ENCODE results near the gene EYS. TPM values are rescaled to one million over a fixed set of nuclear protein-coding genes. Genes with fewer than 3 reads are reported as not detected.

The EYS gene
- total RNA-seq, 1 donor from 2014 or later: 0.06 TPM

- no peak for TF ChIP-seq CTCF (conservative IDR thresholded peaks at IDR 0.05; ENCODE audit: low read depth, low read length)
- no peak overlapping the region for H3K4me3 ChIP-seq (ENCODE audit: low read depth, low read length)
- no peak for DNase-seq (ENCODE audit: low read depth)
Measured at GRCh38 chr6:64445038-64445437, 1262.0 kb downstream of the EYS start.

GRCh38 chr6:64439274-64439673 lies 1267.8 kb downstream of the EYS start:
- no peak for DNase-seq (ENCODE audit: low read depth)
- TF ChIP-seq CTCF (conservative IDR thresholded peaks at IDR 0.05; ENCODE audit: low read depth, low read length): no peak
- no peak overlapping the region for H3K4me3 ChIP-seq (ENCODE audit: low read depth, low read length)

GRCh38 chr6:64437996-64438395 lies 1269.0 kb downstream of the EYS start:
- no peak for TF ChIP-seq CTCF (conservative IDR thresholded peaks at IDR 0.05; ENCODE audit: low read depth, low read length)
- no peak overlapping the region for H3K4me3 ChIP-seq (ENCODE audit: low read depth, low read length)
- DNase-seq (ENCODE audit: low read depth): no peak

GRCh38 chr6:64429926-64430325 lies 1277.1 kb downstream of the EYS start:
- TF ChIP-seq CTCF (conservative IDR thresholded peaks at IDR 0.05; ENCODE audit: low read depth, low read length): no peak
- no peak overlapping the region for H3K4me3 ChIP-seq (ENCODE audit: low read depth, low read length)
- no peak for DNase-seq (ENCODE audit: low read depth)

- no peak for TF ChIP-seq CTCF (conservative IDR thresholded peaks at IDR 0.05; ENCODE audit: low read depth, low read length)
- no peak overlapping the region for H3K4me3 ChIP-seq (ENCODE audit: low read depth, low read length)
- DNase-seq (ENCODE audit: low read depth): no peak
Measured at GRCh38 chr6:64428186-64428585, 1278.8 kb downstream of the EYS start.

- no peak overlapping the region for H3K4me3 ChIP-seq (ENCODE audit: low read depth, low read length)
- no peak for TF ChIP-seq CTCF (conservative IDR thresholded peaks at IDR 0.05; ENCODE audit: low read depth, low read length)
- DNase-seq (ENCODE audit: low read depth): no peak
Measured at GRCh38 chr6:64415926-64416325, 1291.1 kb downstream of the EYS start.

- DNase-seq (ENCODE audit: low read depth): no peak
- TF ChIP-seq CTCF (conservative IDR thresholded peaks at IDR 0.05; ENCODE audit: low read depth, low read length): no peak
- no peak overlapping the region for H3K4me3 ChIP-seq (ENCODE audit: low read depth, low read length)
Measured at GRCh38 chr6:64411226-64411625, 1295.8 kb downstream of the EYS start.

Data from epithelial cell of proximal tubule (primary cell).